Measurements from ENCODE around the gene ZGPAT. TPM values are rescaled to one million over a fixed set of nuclear protein-coding genes. Genes with fewer than 3 reads are reported as not detected.
"Not testable (repeated sequence)": the region's sequence is repeated elsewhere in the genome, so short reads cannot be mapped to it uniquely, and the experiment has no call there.

The ZGPAT gene
- total RNA-seq, 1 experiment from 2014 or later, result 27.6 TPM

DNA sequence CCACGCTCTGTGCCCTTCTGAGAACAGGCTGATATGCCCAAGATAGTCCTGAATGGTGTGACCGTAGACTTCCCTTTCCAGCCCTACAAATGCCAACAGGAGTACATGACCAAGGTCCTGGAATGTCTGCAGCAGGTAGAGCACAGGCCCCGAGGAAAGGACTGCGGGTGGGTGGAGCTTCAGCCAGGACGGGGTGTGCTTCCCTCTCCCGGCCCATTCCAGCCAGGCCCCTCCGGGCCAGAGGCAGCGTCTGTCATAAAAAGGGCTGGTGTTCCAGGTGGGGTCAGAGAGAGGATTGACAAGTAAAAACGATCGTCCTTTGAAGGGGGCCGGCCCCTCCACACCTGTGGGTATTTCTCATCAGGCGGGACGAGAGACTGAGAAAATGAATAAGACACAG, 48.5 kb upstream of the ZGPAT start:
- no CpG with 5 or more reads among the region's 13 CpGs for WGBS (ENCODE audit: extremely low coverage, insufficient read length, low lambda C conversion rate)
- H2BK120ac ChIP-seq (ENCODE audit: low read depth, low read length, poor library complexity, severe bottlenecking), result no peak overlapping the region
- no peak overlapping the region for H3T11ph ChIP-seq (ENCODE audit: low read length)
- no peak overlapping the region for H2AK5ac ChIP-seq (ENCODE audit: insufficient read length, low read length)
- TF ChIP-seq, protein P1, sequence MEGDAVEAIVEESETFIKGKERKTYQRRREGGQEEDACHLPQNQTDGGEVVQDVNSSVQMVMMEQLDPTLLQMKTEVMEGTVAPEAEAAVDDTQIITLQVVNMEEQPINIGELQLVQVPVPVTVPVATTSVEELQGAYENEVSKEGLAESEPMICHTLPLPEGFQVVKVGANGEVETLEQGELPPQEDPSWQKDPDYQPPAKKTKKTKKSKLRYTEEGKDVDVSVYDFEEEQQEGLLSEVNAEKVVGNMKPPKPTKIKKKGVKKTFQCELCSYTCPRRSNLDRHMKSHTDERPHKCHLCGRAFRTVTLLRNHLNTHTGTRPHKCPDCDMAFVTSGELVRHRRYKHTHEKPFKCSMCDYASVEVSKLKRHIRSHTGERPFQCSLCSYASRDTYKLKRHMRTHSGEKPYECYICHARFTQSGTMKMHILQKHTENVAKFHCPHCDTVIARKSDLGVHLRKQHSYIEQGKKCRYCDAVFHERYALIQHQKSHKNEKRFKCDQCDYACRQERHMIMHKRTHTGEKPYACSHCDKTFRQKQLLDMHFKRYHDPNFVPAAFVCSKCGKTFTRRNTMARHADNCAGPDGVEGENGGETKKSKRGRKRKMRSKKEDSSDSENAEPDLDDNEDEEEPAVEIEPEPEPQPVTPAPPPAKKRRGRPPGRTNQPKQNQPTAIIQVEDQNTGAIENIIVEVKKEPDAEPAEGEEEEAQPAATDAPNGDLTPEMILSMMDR (conservative IDR thresholded peaks at IDR 0.05), result no peak
- DNase-seq, result no peak
- no peak overlapping the region for H3K27ac ChIP-seq (ENCODE audit: insufficient read length, low read depth, low read length)
- H3K18ac ChIP-seq (ENCODE audit: insufficient read length, low read depth, low read length), result no peak overlapping the region
- H3K4ac ChIP-seq (ENCODE audit: low read depth, low read length), result no peak overlapping the region
- H3K23me2 ChIP-seq (ENCODE audit: insufficient read length, low read depth, low read length, poor library complexity, severe bottlenecking), result peaks cover 7% of the 10 kb centered on the region
- no peaks in the 10 kb centered on the region for H4K20me1 ChIP-seq (ENCODE audit: control insufficient read depth, insufficient read depth, insufficient read length)
- H3K79me1 ChIP-seq (ENCODE audit: insufficient read depth, low read depth, low read length, poor library complexity, severe bottlenecking), result no peaks in the 10 kb centered on the region
- Mint-ChIP-seq H3K4me3 (peak overlapping the region; percentile 95 to 97), H3K9me3 (no peaks in the 10 kb centered on the region), H3K27ac (peak overlapping the region in 1 of 3 experiments; percentile 49; a peak in 1 of 7 replicates), H3K27me3 (ENCODE audit: low read depth) (no peaks in the 10 kb centered on the region), H3K36me3 (ENCODE audit: insufficient read depth in 1 of 3, low read depth in 3 of 3) (peaks cover 9 to 32% (median 29%) of the 10 kb centered on the region in 3 experiments; a peak in 6 of 7 replicates), H3K4me1 (peaks cover 12 to 22% of the 10 kb centered on the region in 2 experiments)
- no peak overlapping the region for H3K56ac ChIP-seq (ENCODE audit: insufficient read length, low read depth, low read length)
- no peaks in the 10 kb centered on the region; the same call in 1 of the 2 replicates for H3K27me3 ChIP-seq (ENCODE audit: insufficient read depth, low read length)
- H3K79me2 ChIP-seq (ENCODE audit: insufficient read depth, low read length), result no peaks in the 10 kb centered on the region
- no peak overlapping the region for H3K14ac ChIP-seq (ENCODE audit: insufficient read depth, low read length)
- no peak overlapping the region for H4K5ac ChIP-seq (ENCODE audit: insufficient read length, low read depth, low read length)
- no peak overlapping the region for H2BK12ac ChIP-seq (ENCODE audit: insufficient read length, low read depth, low read length)
- H2AFZ ChIP-seq (ENCODE audit: low read length), result no peak overlapping the region
- H4K8ac ChIP-seq (replicated peaks; ENCODE audit: insufficient read length, low read depth, low read length), result no peak overlapping the region
- H4K91ac ChIP-seq (ENCODE audit: insufficient read length, low read depth, low read length), result no peak overlapping the region
- no peak overlapping the region for H3K23ac ChIP-seq (ENCODE audit: insufficient read length, low read depth, low read length)
- no peaks in the 10 kb centered on the region for H3K9me3 ChIP-seq (ENCODE audit: control insufficient read depth, low read depth, low read length)
- no peaks in the 10 kb centered on the region; the same call in 1 of the 2 replicates for H3K4me1 ChIP-seq (ENCODE audit: insufficient read depth, low read length)
- H3K4me2 ChIP-seq (ENCODE audit: insufficient read depth, insufficient read length, low read length), result peak overlapping the region; percentile 80
- H2BK5ac ChIP-seq (ENCODE audit: insufficient read length, low read length), result no peak overlapping the region
- H2BK20ac ChIP-seq (ENCODE audit: low read depth, low read length, poor library complexity, severe bottlenecking), result no peak overlapping the region
- H3K9ac ChIP-seq (ENCODE audit: extremely low read depth, insufficient read length, low read length), result no peak overlapping the region
- H2BK15ac ChIP-seq (ENCODE audit: low read depth, low read length), result no peak overlapping the region

DNA sequence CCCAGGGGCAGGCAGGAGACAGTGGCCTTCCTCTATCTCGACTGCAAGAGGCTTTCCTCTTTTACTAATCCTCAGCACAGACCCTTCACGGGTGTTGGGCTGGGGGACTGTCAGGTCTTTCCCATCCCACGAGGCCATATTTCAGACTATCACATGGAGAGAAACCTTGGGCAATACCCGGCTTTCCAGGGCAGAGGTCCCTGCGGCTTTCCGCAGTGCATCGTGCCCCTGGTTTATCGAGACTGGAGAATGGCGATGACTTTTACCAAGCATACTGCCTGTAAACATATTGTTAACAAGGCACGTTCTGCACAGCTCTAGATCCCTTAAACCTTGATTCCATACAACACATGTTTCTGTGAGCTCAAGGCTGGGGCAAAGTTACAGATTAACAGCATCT, 47.7 kb upstream of the ZGPAT start:
- H4K91ac ChIP-seq (ENCODE audit: insufficient read length, low read depth, low read length); H3K27me3 Mint-ChIP-seq (ENCODE audit: low read depth); H3K9me3 ChIP-seq (ENCODE audit: control insufficient read depth, low read depth, low read length); H3K56ac ChIP-seq (ENCODE audit: insufficient read length, low read depth, low read length); H3K23ac ChIP-seq (ENCODE audit: insufficient read length, low read depth, low read length); H3K4me2 ChIP-seq (ENCODE audit: insufficient read depth, insufficient read length, low read length); H3K27ac Mint-ChIP-seq; H4K20me1 ChIP-seq (ENCODE audit: control insufficient read depth, insufficient read depth, insufficient read length); H2BK20ac ChIP-seq (ENCODE audit: low read depth, low read length, poor library complexity, severe bottlenecking); H3K4ac ChIP-seq (ENCODE audit: low read depth, low read length); H4K5ac ChIP-seq (ENCODE audit: insufficient read length, low read depth, low read length); H2BK12ac ChIP-seq (ENCODE audit: insufficient read length, low read depth, low read length); H3K4me1 ChIP-seq (ENCODE audit: insufficient read depth, low read length); H3K79me2 ChIP-seq (ENCODE audit: insufficient read depth, low read length); H3K27ac ChIP-seq (ENCODE audit: insufficient read length, low read depth, low read length); H2BK5ac ChIP-seq (ENCODE audit: insufficient read length, low read length); H3K14ac ChIP-seq (ENCODE audit: insufficient read depth, low read length); H3K79me1 ChIP-seq (ENCODE audit: insufficient read depth, low read depth, low read length, poor library complexity, severe bottlenecking); H2BK15ac ChIP-seq (ENCODE audit: low read depth, low read length); H2AFZ ChIP-seq (ENCODE audit: low read length); H4K8ac ChIP-seq (replicated peaks; ENCODE audit: insufficient read length, low read depth, low read length); H3K23me2 ChIP-seq (ENCODE audit: insufficient read length, low read depth, low read length, poor library complexity, severe bottlenecking); H3K27me3 ChIP-seq (ENCODE audit: insufficient read depth, low read length); H3K9ac ChIP-seq (ENCODE audit: extremely low read depth, insufficient read length, low read length); H3K9me3 Mint-ChIP-seq; H3T11ph ChIP-seq (ENCODE audit: low read length); H2AK5ac ChIP-seq (ENCODE audit: insufficient read length, low read length); DNase-seq; H2BK120ac ChIP-seq (ENCODE audit: low read depth, low read length, poor library complexity, severe bottlenecking); H3K18ac ChIP-seq (ENCODE audit: insufficient read length, low read depth, low read length): not testable (repeated sequence)
- H3K36me3 Mint-ChIP-seq (ENCODE audit: insufficient read depth in 1 of 3, low read depth in 3 of 3), result peaks cover 12 to 36% (median 29%) of the 10 kb centered on the region in 3 experiments
- WGBS (ENCODE audit: extremely low coverage, insufficient read length, low lambda C conversion rate), result no CpG with 5 or more reads among the region's 10 CpGs
- H3K4me3 Mint-ChIP-seq, result peak overlapping the region; percentile 95 to 97; a peak in 4 of 5 replicates
- H3K4me1 Mint-ChIP-seq, result peaks cover 7 to 20% of the 10 kb centered on the region in 2 experiments

Measured in H9 (cell line).